Neural crest cell (in vitro differentiated cells): ENCODE measurements around the gene POLR2C. TPM values are rescaled to one million over a fixed set of nuclear protein-coding genes. Genes with fewer than 3 reads are reported as not detected.

Experiments used
- DNase-seq: peaks from one replicate; pipeline ENCODE4 v3.0.0; 2021; ENCODE audit warnings: low read depth, mixed read lengths, low spot score
- H3K27ac Mint-ChIP-seq: one replicate; pipeline ENCODE4 v1.8.0; 2021; ENCODE audit warnings: mild to moderate bottlenecking, mixed read lengths; ENCODE audit not compliant: unreplicated experiment
- H3K27me3 Mint-ChIP-seq: 2 replicates; pipeline ENCODE4 v1.8.0; 2021; ENCODE audit warnings: low read depth, mild to moderate bottlenecking, mixed read lengths
- H3K36me3 Mint-ChIP-seq: 2 replicates; pipeline ENCODE4 v1.8.0; 2021; ENCODE audit warnings: low read depth, mild to moderate bottlenecking, mixed read lengths
- H3K4me1 Mint-ChIP-seq: 2 replicates; pipeline ENCODE4 v1.8.0; 2021; ENCODE audit warnings: mixed read lengths
- H3K4me3 Mint-ChIP-seq: one replicate; pipeline ENCODE4 v1.8.0; 2021; ENCODE audit warnings: mild to moderate bottlenecking, mixed read lengths
- H3K9me3 Mint-ChIP-seq: 2 replicates; pipeline ENCODE4 v1.8.0; 2021; ENCODE audit warnings: mixed read lengths
- CTCF ChIP-seq: fragments of 200-600 bp; sonication (generic); conservative IDR thresholded peaks from 2 replicates; pipeline ENCODE4 v1.5.0; 2021; ENCODE audit warnings: antibody characterized with exemption, mild to moderate bottlenecking
- total RNA-seq: library from RNA; stranded (reverse); gene quantifications from 2 replicates; pipeline ENCODE4 v1.2.1, GENCODE V29; 2021

The POLR2C gene
- total RNA-seq, 1 donor from 2014 or later: 74.0 TPM

GRCh38 chr16:57482845-57483545, 20.5 kb downstream of the POLR2C start:
- peaks cover 8% of the 10 kb centered on the region for H3K27me3 Mint-ChIP-seq

DNA sequence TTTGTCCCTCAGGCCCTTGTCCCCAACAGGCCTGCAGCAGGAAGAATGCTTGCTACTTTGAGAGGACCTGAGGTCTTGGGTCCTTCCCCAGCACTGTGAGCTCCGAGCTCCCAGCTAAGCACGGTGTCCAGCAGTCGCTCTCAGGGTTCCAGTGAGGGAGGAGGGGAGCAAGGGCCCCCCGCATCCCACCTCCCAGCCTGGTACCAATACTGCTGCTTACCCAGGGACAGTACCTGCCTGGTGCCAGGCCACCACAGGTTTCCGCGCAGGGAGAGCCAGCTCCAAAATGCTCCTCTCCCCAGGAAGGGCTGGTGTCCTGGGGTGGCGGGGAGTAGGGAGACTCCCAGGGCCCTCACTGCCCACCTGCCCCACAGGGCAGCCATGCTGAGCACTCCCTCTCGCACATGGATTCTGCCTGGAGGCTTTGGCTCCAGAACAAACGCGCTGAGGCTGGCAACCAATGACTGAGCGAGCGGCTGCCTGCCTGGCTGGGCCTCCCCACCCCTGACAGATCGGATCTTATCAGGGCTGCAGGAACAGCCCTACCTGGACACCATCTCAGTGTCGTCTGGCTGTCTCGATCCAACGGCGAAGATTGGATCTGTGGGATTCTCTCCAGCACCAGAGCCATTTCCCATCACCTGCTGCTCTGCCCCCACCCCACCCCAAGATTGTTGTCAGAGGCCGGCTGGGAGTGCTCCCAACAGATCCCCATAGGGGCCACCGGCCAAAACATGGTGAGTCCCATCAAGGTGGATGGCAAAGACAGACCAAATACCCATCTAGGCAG, 21.4 kb downstream of the POLR2C start:
- no peaks in the 10 kb centered on the region for H3K36me3 Mint-ChIP-seq
- H3K4me1 Mint-ChIP-seq: peaks cover 27% of the 10 kb centered on the region
- DNase-seq: no peak
- TF ChIP-seq CTCF: no peak
- H3K9me3 Mint-ChIP-seq: no peaks in the 10 kb centered on the region
- peak overlapping the region; percentile 23 for H3K4me3 Mint-ChIP-seq
- peaks cover 6% of the 10 kb centered on the region for H3K27me3 Mint-ChIP-seq
- no peak overlapping the region for H3K27ac Mint-ChIP-seq

More at GRCh38 chr16:57482845-57483545, 20.5 kb downstream of the POLR2C start:
- H3K27ac Mint-ChIP-seq: no peak overlapping the region
- H3K4me1 Mint-ChIP-seq: peaks cover 33% of the 10 kb centered on the region
- peak overlapping the region; percentile 77 for H3K4me3 Mint-ChIP-seq
- H3K36me3 Mint-ChIP-seq: no peaks in the 10 kb centered on the region
- no peak for TF ChIP-seq CTCF
- DNase-seq: no peak
- no peaks in the 10 kb centered on the region for H3K9me3 Mint-ChIP-seq

DNA sequence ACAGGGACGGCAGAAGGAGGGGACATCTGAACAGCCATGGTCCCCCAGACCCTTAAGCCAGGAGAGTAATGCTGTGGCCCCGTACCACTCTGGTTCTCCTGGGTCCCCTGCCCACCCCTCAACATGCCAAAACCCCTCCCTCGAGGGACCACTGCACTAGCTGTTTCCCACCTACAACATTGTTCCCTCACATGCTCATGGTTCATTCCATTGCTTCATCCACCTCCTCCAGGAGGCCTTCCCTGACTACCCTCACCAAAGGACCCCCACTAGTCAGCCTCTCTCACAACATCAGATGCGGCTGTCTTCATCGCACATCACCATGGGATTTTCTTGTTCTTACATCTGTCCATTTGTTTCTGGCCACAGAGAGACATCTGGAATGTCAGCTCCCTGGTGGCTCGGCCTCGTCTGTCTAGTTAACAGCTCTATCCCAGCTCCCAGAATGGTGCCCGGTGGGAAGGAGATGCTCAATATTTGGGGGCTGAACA, 22.1 kb downstream of the POLR2C start:
- Mint-ChIP-seq H3K9me3 (no peaks in the 10 kb centered on the region), H3K4me1 (peaks cover 22% of the 10 kb centered on the region), H3K27ac (no peak overlapping the region), H3K27me3 (peaks cover 6% of the 10 kb centered on the region), H3K4me3 (peak overlapping the region; percentile 89), H3K36me3 (no peaks in the 10 kb centered on the region)
- TF ChIP-seq CTCF: no peak
- DNase-seq: no peak

- DNase-seq: no peak
- Mint-ChIP-seq H3K4me1 (peaks cover 18% of the 10 kb centered on the region), H3K4me3 (peak overlapping the region; percentile 89), H3K27me3 (peaks cover 6% of the 10 kb centered on the region), H3K9me3 (no peaks in the 10 kb centered on the region), H3K27ac (no peak overlapping the region), H3K36me3 (no peaks in the 10 kb centered on the region)
- TF ChIP-seq CTCF: no peak
Measured at GRCh38 chr16:57485091-57485915, 22.8 kb downstream of the POLR2C start.
